Measurements from ENCODE around the gene BRI3BP.
"Not testable (repeated sequence)": the region's sequence is repeated elsewhere in the genome, so short reads cannot be mapped to it uniquely, and the experiment has no call there.

Gene BRI3BP

DNA sequence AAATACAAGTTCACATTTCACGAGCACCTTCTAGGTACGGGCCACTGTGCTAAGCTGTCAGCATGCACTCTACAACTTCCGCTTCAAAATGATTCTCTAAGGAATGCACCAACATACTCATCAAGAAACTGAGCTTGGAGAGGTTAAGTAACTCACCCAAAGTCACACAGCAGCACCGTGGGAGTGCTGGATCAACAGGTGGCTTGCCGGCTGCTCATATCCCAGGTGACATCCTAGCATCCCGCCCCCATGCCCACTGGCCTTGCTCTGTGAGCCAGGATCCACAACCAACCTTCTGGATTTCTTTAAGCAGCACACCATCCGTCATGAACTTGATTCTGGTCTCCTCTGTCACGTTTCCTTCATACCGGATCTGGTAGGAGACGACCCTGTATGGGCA, 21.2 kb upstream of the BRI3BP start:
- TF ChIP-seq, protein P1, sequence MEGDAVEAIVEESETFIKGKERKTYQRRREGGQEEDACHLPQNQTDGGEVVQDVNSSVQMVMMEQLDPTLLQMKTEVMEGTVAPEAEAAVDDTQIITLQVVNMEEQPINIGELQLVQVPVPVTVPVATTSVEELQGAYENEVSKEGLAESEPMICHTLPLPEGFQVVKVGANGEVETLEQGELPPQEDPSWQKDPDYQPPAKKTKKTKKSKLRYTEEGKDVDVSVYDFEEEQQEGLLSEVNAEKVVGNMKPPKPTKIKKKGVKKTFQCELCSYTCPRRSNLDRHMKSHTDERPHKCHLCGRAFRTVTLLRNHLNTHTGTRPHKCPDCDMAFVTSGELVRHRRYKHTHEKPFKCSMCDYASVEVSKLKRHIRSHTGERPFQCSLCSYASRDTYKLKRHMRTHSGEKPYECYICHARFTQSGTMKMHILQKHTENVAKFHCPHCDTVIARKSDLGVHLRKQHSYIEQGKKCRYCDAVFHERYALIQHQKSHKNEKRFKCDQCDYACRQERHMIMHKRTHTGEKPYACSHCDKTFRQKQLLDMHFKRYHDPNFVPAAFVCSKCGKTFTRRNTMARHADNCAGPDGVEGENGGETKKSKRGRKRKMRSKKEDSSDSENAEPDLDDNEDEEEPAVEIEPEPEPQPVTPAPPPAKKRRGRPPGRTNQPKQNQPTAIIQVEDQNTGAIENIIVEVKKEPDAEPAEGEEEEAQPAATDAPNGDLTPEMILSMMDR (IDR thresholded peaks at IDR 0.05; ENCODE audit: insufficient read depth, low read depth, low read length, missing control alignments) = no peak
- DNase-seq (ENCODE audit: low read depth) = no peak
- H3K4me3 ChIP-seq (ENCODE audit: low read length) = no peak overlapping the region

DNA sequence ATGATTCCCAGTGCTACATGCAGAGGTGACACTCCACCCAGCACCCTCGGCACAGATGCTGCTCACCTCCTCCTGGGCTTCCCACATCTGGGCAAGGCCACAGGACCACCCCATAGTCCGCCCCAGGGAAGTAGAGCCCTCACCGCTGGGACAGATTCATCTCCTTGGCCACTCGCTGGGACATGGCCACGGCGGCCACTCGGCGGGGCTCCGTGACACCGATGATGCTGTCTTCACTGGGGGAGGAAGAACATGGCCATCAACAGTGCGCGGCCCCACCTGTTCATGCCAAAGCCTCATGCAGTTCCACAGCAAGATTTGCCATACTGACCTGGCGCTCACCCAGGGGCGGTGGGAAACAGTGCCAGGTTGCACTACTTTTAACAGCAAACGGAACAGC, 18.2 kb upstream of the BRI3BP start:
- H3K4me3 ChIP-seq (ENCODE audit: low read length) = no peak overlapping the region
- DNase-seq (ENCODE audit: low read depth) = no peak

DNA sequence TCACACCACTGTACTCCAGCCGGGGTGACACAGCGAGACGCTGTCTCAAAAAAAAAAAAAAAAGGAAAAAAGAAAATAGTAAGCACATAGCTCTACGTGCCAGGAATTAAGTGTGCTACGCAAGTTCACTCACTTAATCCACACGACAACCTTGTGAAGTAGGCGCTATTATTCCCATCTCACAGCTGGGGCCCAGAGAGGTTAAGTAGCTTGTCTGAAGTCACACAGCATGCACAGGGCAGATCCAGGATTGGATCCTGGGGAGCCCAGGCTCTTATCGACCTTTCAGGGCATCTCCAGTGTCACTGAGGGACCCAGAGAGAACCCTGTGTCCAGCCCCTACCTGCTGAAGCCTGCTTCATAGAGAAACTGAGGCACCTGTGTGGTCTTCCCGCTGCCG, 16.4 kb upstream of the BRI3BP start:
- DNase-seq (ENCODE audit: low read depth) = no peak
- TF ChIP-seq, protein P1 (IDR thresholded peaks at IDR 0.05; ENCODE audit: insufficient read depth, low read depth, low read length, missing control alignments) = no peak
- H3K4me3 ChIP-seq (ENCODE audit: low read length) = no peak overlapping the region

More for the DNA sequence above, 18.2 kb upstream of the BRI3BP start:
- TF ChIP-seq, protein P1 (IDR thresholded peaks at IDR 0.05; ENCODE audit: insufficient read depth, low read depth, low read length, missing control alignments) = no peak

DNA sequence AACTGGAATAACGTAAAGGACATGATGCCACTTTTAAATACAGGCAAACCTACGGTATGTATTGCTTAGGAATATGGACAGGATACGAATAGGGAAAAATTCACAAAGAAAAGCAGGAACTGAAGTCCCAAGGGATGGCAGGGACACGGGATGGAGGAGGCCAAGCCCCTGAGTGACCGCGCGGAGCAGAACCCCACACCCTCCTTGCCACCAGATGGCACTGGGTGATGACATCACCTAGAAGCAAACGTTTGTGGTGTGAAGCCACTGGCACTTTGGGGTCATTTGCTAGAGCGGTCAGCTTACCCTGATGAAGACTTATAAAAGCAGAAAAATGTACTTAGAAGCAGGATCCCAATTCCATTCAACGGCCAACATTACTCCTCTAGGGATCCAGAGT, 13.9 kb upstream of the BRI3BP start:
- no peak for DNase-seq (ENCODE audit: low read depth)
- H3K4me3 ChIP-seq (ENCODE audit: low read length) = no peak overlapping the region
- TF ChIP-seq, protein P1 (IDR thresholded peaks at IDR 0.05; ENCODE audit: insufficient read depth, low read depth, low read length, missing control alignments) = no peak

- no peak overlapping the region for H3K4me3 ChIP-seq (ENCODE audit: low read length)
- DNase-seq (ENCODE audit: low read depth) = no peak
- TF ChIP-seq, protein P1 (IDR thresholded peaks at IDR 0.05; ENCODE audit: insufficient read depth, low read depth, low read length, missing control alignments) = no peak
Measured at GRCh38 chr12:124980098-124980892, 13.2 kb upstream of the BRI3BP start.

DNA sequence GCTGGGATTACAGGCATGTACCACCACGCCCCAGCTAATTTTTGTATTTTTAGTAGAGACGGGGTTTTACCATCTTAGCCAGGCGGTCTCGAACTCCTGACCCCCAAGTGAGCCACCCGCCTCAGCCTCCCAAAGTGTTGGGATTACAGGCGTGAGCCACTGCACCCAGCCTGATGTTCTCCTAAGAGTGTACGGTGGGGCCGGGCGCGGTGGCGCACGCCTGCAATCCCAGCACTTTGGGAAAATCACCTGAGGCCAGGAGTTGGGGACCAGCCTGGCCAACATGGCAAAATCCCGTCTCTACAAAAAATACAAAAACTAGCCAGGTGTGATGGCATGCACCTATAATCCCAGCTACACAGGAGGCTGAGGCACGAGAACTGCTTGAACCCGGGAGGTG, 6.6 kb upstream of the BRI3BP start:
- H3K4me3 ChIP-seq (ENCODE audit: low read length); DNase-seq (ENCODE audit: low read depth): not testable (repeated sequence)

DNA sequence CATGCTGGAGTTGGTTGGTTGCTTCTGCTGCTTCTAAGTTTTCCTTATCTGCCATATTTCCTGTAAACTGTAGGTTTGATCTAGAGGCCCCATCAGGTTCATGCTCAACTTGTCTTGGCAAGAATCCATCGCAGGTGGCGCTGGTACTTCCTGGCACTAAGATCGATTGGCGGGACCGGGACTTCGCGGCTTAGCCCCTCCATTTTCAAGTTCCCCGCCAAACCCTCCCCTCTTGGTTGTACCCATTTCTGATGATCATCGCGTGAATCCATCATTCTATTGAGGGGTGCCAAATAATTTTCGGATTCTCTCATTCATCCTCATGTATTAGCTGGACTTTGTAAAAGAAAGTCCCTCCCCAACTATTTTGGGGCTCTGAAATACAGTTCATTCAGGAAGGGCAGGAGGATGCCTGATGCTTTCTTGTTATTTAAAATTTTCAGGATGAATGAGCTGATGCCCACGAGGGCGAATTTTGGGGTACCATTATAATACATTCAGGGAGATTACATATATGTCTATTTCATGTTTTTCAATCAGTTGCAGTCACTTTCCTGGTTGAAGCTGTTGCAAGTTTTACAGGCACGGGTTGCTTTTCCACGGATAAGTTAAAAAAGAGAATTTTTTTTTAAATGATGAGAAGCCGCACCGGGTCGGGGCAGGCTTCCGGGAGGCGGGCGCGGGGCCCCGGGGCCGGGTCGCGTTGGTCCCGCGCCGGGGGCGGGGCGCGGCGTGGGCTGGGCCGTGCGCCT, 395 bp upstream of the BRI3BP start:
- peak overlapping the region; percentile 44 for H3K4me3 ChIP-seq (ENCODE audit: low read length)
- DNase-seq (ENCODE audit: low read depth) = peak; percentile 87
- TF ChIP-seq, protein P1 (IDR thresholded peaks at IDR 0.05; ENCODE audit: insufficient read depth, low read depth, low read length, missing control alignments) = peak; percentile 59

Data from epithelial cell of esophagus (primary cell).